Dendritic cell treated with granulocyte-macrophage colony-stimulating factor and Interleukin-4, amounts not matched to agents 40 ng/mL and 50 ng/mL, for 4 days (primary cell): ENCODE data around the gene SLC25A11.
"Not testable (repeated sequence)": the region's sequence is repeated elsewhere in the genome, so short reads cannot be mapped to it uniquely, and the experiment has no call there.

Experiments used
- H3K27ac Mint-ChIP-seq: one replicate; pipeline ENCODE4 v1.8.0; 2022; ENCODE audit warnings: mild to moderate bottlenecking, mixed read lengths
- H3K27me3 Mint-ChIP-seq: one replicate; pipeline ENCODE4 v1.8.0; 2022; ENCODE audit warnings: mild to moderate bottlenecking, mixed read lengths
- H3K36me3 Mint-ChIP-seq: one replicate; pipeline ENCODE4 v1.8.0; 2022; ENCODE audit warnings: low read depth, mixed read lengths
- H3K4me1 Mint-ChIP-seq: one replicate; pipeline ENCODE4 v1.8.0; 2022; ENCODE audit warnings: low read depth, mixed read lengths
- H3K4me3 Mint-ChIP-seq: one replicate; pipeline ENCODE4 v1.8.0; 2022; ENCODE audit warnings: mild to moderate bottlenecking, moderate library complexity, mixed read lengths
- H3K9me3 Mint-ChIP-seq: one replicate; pipeline ENCODE4 v1.8.0; 2022; ENCODE audit warnings: mixed read lengths
- intact Hi-C: fragments of 100-400 bp; cut with micrococcal nuclease; formaldehyde crosslinking; loops from one replicate; pipeline ENCODE4 v1.15.0; 2022

Gene SLC25A11

GRCh38 chr17:4906642-4907041 lies 33.2 kb downstream of the SLC25A11 start:
- not testable (repeated sequence) for H3K27ac Mint-ChIP-seq, H3K36me3 Mint-ChIP-seq, H3K4me3 Mint-ChIP-seq, H3K9me3 Mint-ChIP-seq
- H3K27me3 Mint-ChIP-seq, result peaks cover 30% of the 10 kb centered on the region
- intact Hi-C loops, result loop anchor here (5.0 kb wide), 1 partner anchor 41 kb away; the partner anchor contains the start of gene PFN1
- peaks cover 18% of the 10 kb centered on the region for H3K4me1 Mint-ChIP-seq

GRCh38 chr17:4903051-4903818 lies 36.6 kb downstream of the SLC25A11 start, which contains the start of gene CHRNE:
CHRNE (minus strand) TSS chr17:4903098; CDS start chr17:4903063, 35 bp downstream.
- H3K27me3 Mint-ChIP-seq, result peaks cover 47% of the 10 kb centered on the region
- H3K9me3 Mint-ChIP-seq, result no peaks in the 10 kb centered on the region
- intact Hi-C loops, result no loop called here
- no peak within 1 kb of the TSS for H3K4me3 Mint-ChIP-seq
- peak within 1 kb of the TSS; percentile 82 for H3K27ac Mint-ChIP-seq
- H3K4me1 Mint-ChIP-seq, result peaks cover 48% of the 10 kb centered on the region
- no peaks in the 10 kb centered on the region for H3K36me3 Mint-ChIP-seq

GRCh38 chr17:4902540-4902939 lies 37.3 kb downstream of the SLC25A11 start:
- H3K4me1 Mint-ChIP-seq, result peaks cover 55% of the 10 kb centered on the region
- peak overlapping the region; percentile 82 for H3K27ac Mint-ChIP-seq
- no peak overlapping the region for H3K4me3 Mint-ChIP-seq
- intact Hi-C loops, result no loop called here
- peaks cover 47% of the 10 kb centered on the region for H3K27me3 Mint-ChIP-seq
- H3K36me3 Mint-ChIP-seq, result peaks cover 6% of the 10 kb centered on the region
- H3K9me3 Mint-ChIP-seq, result no peaks in the 10 kb centered on the region

GRCh38 chr17:4901648-4902344 lies 38.0 kb downstream of the SLC25A11 start:
- Mint-ChIP-seq H3K4me1 (peaks cover 62% of the 10 kb centered on the region), H3K4me3 (peak overlapping the region; percentile 68), H3K27me3 (peaks cover 45% of the 10 kb centered on the region), H3K27ac (peak overlapping the region; percentile 82), H3K9me3 (no peaks in the 10 kb centered on the region), H3K36me3 (peaks cover 13% of the 10 kb centered on the region)
- intact Hi-C loops, result no loop called here

GRCh38 chr17:4901108-4901647 lies 38.7 kb downstream of the SLC25A11 start:
- Mint-ChIP-seq H3K27ac (peak overlapping the region; percentile 82), H3K36me3 (peaks cover 19% of the 10 kb centered on the region), H3K9me3 (no peaks in the 10 kb centered on the region), H3K27me3 (peaks cover 44% of the 10 kb centered on the region), H3K4me3 (peak overlapping the region; percentile 68), H3K4me1 (peaks cover 68% of the 10 kb centered on the region)
- intact Hi-C loops, result no loop called here

- intact Hi-C loops, result no loop called here
- H3K27me3 Mint-ChIP-seq, result peaks cover 40% of the 10 kb centered on the region
- peak overlapping the region; percentile 82 for H3K27ac Mint-ChIP-seq
- H3K4me3 Mint-ChIP-seq, result peak overlapping the region; percentile 68
- H3K4me1 Mint-ChIP-seq, result peaks cover 76% of the 10 kb centered on the region
- H3K9me3 Mint-ChIP-seq, result no peaks in the 10 kb centered on the region
- peaks cover 26% of the 10 kb centered on the region for H3K36me3 Mint-ChIP-seq
Observed at GRCh38 chr17:4900231-4901107, 39.4 kb downstream of the SLC25A11 start.

DNA sequence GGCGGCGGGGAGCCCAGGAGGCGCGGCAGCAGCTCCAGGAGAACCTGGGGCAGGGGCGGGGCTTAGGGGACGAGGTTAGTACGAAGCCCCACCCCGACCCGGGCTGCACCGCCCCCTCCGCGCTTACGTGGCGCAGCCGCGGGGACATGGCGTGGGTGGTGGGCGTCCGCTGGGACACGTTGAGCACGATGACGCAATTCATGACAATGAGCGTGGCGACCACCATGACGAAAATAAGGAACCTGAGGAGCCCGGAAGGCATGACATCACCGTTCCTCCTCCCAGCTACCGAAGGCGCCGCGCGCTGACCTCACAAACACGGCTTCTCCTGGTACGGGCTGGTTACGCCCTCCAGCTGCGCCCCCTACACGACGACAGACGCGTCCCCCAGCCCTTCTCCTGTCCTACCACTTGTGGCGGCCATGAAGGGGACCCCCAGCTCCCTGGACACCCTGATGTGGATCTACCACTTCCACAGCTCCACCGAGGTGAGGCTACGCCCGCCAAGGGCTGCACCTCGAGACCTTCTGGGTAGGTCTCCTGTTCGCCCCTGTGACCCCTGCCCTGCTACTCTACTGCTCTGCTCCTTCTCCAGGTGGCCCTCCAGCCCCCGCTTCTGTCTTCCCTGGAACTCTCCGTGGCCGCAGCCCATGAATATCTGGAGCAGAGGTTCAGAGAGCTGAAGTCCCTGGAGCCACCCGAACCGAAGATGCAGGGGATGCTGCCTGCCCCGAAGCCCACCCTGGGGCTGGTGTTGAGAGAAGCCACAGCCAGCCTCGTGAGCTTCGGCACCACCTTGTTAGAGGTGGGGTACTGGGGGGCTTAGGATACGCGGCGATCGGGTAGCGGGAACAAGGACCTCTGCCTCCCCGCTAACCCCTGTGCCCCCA lies 40.3 kb downstream of the SLC25A11 start, which contains the start of gene C17orf107:
C17orf107 (plus strand) TSS at position 196 of the 890 bp plus-strand sequence; CDS start at position 423, 227 bp downstream.
- intact Hi-C loops, result no loop called here
- peaks cover 38% of the 10 kb centered on the region for H3K27me3 Mint-ChIP-seq
- H3K4me3 Mint-ChIP-seq, result peak within 1 kb of the TSS; percentile 68
- peaks cover 35% of the 10 kb centered on the region for H3K36me3 Mint-ChIP-seq
- H3K27ac Mint-ChIP-seq, result peak within 1 kb of the TSS; percentile 82
- peaks cover 83% of the 10 kb centered on the region for H3K4me1 Mint-ChIP-seq
- H3K9me3 Mint-ChIP-seq, result no peaks in the 10 kb centered on the region

GRCh38 chr17:4898927-4899326 lies 40.9 kb downstream of the SLC25A11 start:
- intact Hi-C loops, result no loop called here
- H3K36me3 Mint-ChIP-seq, result peaks cover 42% of the 10 kb centered on the region
- H3K9me3 Mint-ChIP-seq, result no peaks in the 10 kb centered on the region
- peak overlapping the region; percentile 82 for H3K27ac Mint-ChIP-seq
- peaks cover 35% of the 10 kb centered on the region for H3K27me3 Mint-ChIP-seq
- H3K4me3 Mint-ChIP-seq, result peak overlapping the region; percentile 68
- peaks cover 83% of the 10 kb centered on the region for H3K4me1 Mint-ChIP-seq

- intact Hi-C loops, result no loop called here
- peaks cover 33% of the 10 kb centered on the region for H3K27me3 Mint-ChIP-seq
- peaks cover 84% of the 10 kb centered on the region for H3K4me1 Mint-ChIP-seq
- H3K9me3 Mint-ChIP-seq, result no peaks in the 10 kb centered on the region
- H3K27ac Mint-ChIP-seq, result peak overlapping the region; percentile 47
- H3K4me3 Mint-ChIP-seq, result peak overlapping the region; percentile 68
- H3K36me3 Mint-ChIP-seq, result peaks cover 47% of the 10 kb centered on the region
Observed at GRCh38 chr17:4898351-4898750, 41.5 kb downstream of the SLC25A11 start.

DNA sequence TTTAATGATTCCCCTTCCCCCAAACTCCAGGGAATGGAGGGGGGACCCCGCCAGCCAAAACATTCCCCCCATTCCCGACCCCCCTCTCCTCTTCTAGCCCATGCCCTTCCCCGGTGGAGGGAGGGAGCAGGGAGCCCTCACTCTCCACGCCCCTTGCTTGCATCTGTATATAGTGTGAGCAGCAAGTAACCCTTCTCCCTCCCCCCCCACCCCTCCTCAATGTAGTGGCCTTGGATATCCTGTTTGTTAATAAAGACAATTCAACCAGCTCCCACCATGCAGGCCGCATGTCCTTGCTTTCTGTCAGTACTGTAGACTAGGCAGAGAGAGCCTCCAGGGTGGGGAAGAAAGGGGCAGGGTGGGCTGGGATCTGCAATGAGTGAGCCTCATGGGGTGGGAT lies 42.1 kb downstream of the SLC25A11 start:
- H3K4me3 Mint-ChIP-seq, result no peak overlapping the region
- no peaks in the 10 kb centered on the region for H3K9me3 Mint-ChIP-seq
- intact Hi-C loops, result no loop called here
- H3K4me1 Mint-ChIP-seq, result peaks cover 83% of the 10 kb centered on the region
- no peak overlapping the region for H3K27ac Mint-ChIP-seq
- H3K27me3 Mint-ChIP-seq, result peaks cover 30% of the 10 kb centered on the region
- peaks cover 53% of the 10 kb centered on the region for H3K36me3 Mint-ChIP-seq

- Mint-ChIP-seq H3K36me3 (peaks cover 59% of the 10 kb centered on the region), H3K4me3 (no peak overlapping the region), H3K27ac (no peak overlapping the region), H3K9me3 (no peaks in the 10 kb centered on the region), H3K27me3 (peaks cover 25% of the 10 kb centered on the region), H3K4me1 (peaks cover 78% of the 10 kb centered on the region)
- intact Hi-C loops, result no loop called here
Observed at GRCh38 chr17:4897198-4897687, 42.6 kb downstream of the SLC25A11 start.

GRCh38 chr17:4896332-4897197 lies 43.3 kb downstream of the SLC25A11 start:
- no peak overlapping the region for H3K27ac Mint-ChIP-seq
- H3K9me3 Mint-ChIP-seq, result no peaks in the 10 kb centered on the region
- intact Hi-C loops, result no loop called here
- H3K27me3 Mint-ChIP-seq, result peaks cover 21% of the 10 kb centered on the region
- peaks cover 65% of the 10 kb centered on the region for H3K36me3 Mint-ChIP-seq
- H3K4me1 Mint-ChIP-seq, result peaks cover 74% of the 10 kb centered on the region
- no peak overlapping the region for H3K4me3 Mint-ChIP-seq
